ENCODE results near the gene CUEDC2.
A peak's percentile ranks its signal among the peaks of the same experiment; 100 is the strongest.

The CUEDC2 gene

GRCh38 chr10:102409604-102410428 is 22.6 kb downstream of the CUEDC2 start:
- no peak for DNase-seq (ENCODE audit: low read depth)

GRCh38 chr10:102408728-102409603 is 23.4 kb downstream of the CUEDC2 start:
- DNase-seq (ENCODE audit: low read depth), result no peak

- no peak for DNase-seq (ENCODE audit: low read depth)
Observed at GRCh38 chr10:102408131-102408727, 24.1 kb downstream of the CUEDC2 start.

- no peak for DNase-seq (ENCODE audit: low read depth)
Observed at GRCh38 chr10:102407425-102408130, 24.8 kb downstream of the CUEDC2 start.

GRCh38 chr10:102406815-102407214 is 25.6 kb downstream of the CUEDC2 start:
- no peak for DNase-seq (ENCODE audit: low read depth)

GRCh38 chr10:102405632-102406031 is 26.7 kb downstream of the CUEDC2 start:
- DNase-seq (ENCODE audit: low read depth), result no peak

GRCh38 chr10:102405108-102405571 is 27.2 kb downstream of the CUEDC2 start:
- no peak for DNase-seq (ENCODE audit: low read depth)

- DNase-seq (ENCODE audit: low read depth), result no peak
Observed at GRCh38 chr10:102404361-102405107, 27.8 kb downstream of the CUEDC2 start.

- DNase-seq (ENCODE audit: low read depth), result no peak
Observed at GRCh38 chr10:102403115-102403514, 29.3 kb downstream of the CUEDC2 start.

GRCh38 chr10:102402512-102402896 is 29.9 kb downstream of the CUEDC2 start:
- no peak for DNase-seq (ENCODE audit: low read depth)

- DNase-seq (ENCODE audit: low read depth), result no peak
Observed at GRCh38 chr10:102401735-102402511, 30.5 kb downstream of the CUEDC2 start.

- DNase-seq (ENCODE audit: low read depth), result no peak
Observed at GRCh38 chr10:102401342-102401654, 31.1 kb downstream of the CUEDC2 start.

GRCh38 chr10:102400598-102401341 is 31.6 kb downstream of the CUEDC2 start:
- DNase-seq (ENCODE audit: low read depth), result no peak

GRCh38 chr10:102400076-102400475 is 32.3 kb downstream of the CUEDC2 start:
- DNase-seq (ENCODE audit: low read depth), result no peak

- DNase-seq (ENCODE audit: low read depth), result peak; percentile 83
Observed at GRCh38 chr10:102399217-102400021, 33.0 kb downstream of the CUEDC2 start.

- DNase-seq (ENCODE audit: low read depth), result no peak
Observed at GRCh38 chr10:102398172-102399020, 34.0 kb downstream of the CUEDC2 start.

GRCh38 chr10:102397222-102398171 is 34.9 kb downstream of the CUEDC2 start:
- DNase-seq (ENCODE audit: low read depth), result no peak
